ENCODE data around the gene WFDC8. TPM values are rescaled to one million over a fixed set of nuclear protein-coding genes. Genes with fewer than 3 reads are reported as not detected.
"Not testable (repeated sequence)": the region's sequence is repeated elsewhere in the genome, so short reads cannot be mapped to it uniquely, and the experiment has no call there.

The WFDC8 gene
- polyA plus RNA-seq (ENCODE audit: insufficient read length in 3 of 3): under 1 TPM in 1 of 3 donors, not detected in 2; 0.12 TPM

DNA sequence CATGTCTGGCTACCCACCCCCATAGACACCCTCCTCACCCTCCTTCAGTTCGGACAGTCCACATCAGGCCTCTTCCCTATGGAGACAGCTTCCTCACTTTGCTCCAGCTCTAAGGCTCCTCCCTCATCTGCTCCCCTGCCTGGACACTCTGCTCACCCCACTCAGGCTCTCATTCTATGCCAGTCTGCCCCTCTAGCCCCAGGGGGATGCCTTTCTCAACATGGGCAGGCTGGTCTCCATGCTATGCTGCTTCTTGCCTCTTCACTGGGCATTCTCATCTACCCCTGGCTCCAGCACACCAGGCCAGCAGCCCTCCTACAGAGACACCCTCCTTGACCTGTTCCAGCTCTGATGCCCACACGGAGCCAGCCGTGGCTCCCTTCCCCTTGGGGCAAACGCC, at the start of gene WFDC8:
Gene WFDC8, minus strand, starts transcription at position 101 of the 400 bp plus-strand sequence. Its CDS starts 37 bp downstream, at position 64.
- no peak for DNase-seq (ENCODE audit: low read depth in 3 of 3, low spot score in 2 of 3)

DNA sequence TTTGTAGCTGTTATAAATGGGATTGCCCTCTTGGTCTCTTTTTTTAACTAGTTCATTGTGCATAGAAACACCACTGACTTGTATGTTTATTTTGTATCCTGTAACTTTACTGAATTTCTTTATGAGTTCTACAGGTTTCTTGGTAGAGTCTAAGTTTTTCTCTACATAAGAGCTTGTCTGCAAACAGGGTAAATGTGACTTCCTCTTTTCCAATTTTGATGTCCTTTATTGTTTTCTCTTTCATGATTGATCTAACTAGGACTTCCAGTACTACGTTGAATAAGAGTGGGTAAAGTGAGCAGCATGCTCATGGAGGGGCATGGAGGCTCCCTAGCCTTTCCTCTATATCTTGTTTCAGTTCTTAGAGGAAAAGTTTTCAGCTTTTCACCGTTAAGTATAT, 47.5 kb upstream of the WFDC8 start:
- no peak for DNase-seq (ENCODE audit: low read depth in 3 of 3, low spot score in 2 of 3)

DNA sequence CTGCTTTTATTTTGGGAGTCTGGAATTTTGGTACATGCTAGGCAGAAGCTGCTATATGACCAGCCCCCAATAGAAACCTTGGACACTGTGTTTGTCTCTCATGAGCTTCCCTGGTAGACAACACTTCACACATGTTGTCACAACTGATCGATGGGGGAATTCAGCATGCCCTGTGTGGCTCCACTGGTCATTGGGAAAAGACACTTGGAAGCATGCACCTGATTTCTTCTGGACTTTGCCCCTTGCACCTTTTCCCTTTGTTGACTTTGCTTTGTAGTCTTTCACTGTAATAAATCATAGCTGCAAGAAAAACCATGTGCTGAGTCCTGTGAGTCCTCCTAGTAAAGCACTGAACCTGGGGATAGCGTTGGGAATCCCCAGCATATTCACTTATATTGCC, 42.5 kb upstream of the WFDC8 start:
- DNase-seq (ENCODE audit: low read depth in 3 of 3, low spot score in 2 of 3): no peak

DNA sequence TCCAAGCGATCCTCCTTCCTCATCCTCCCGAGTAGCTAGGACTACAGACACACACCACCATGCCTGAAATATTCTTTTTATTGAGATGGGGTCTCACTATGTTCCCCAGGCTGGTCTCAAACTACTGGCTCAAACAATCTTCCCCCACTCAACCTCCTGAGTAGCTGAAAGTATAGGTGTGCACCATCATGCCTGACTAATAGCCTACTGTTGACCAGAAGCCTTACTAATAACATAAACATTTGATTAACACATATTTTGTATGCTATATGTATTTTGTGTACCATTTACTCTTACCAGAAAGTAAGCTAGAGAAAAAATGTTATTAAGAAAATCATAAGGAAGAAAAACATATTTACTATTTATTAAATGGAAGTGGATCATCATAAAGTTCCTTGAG, 38.5 kb upstream of the WFDC8 start:
- no peak for DNase-seq (ENCODE audit: low read depth in 3 of 3, low spot score in 2 of 3)

DNA sequence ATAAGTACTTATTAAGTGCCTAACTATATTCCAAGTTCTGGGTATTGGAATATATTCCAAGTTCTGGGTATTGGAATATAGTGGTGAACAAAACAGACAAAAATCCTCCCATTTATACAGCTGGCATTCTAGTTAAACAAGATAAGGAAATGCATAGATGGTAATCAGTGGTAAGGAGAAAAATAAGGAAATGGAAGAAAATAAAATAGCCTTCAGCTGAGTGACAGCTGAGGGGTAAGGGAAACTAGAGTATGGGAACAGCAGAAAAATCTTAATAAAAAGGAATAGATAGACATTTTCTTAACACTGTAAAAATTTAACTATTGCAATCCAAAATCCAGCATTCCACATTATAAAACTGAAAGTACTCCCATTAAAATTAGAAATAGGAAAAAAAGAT, 33.2 kb upstream of the WFDC8 start:
- no peak for DNase-seq (ENCODE audit: low read depth in 3 of 3, low spot score in 2 of 3)

DNA sequence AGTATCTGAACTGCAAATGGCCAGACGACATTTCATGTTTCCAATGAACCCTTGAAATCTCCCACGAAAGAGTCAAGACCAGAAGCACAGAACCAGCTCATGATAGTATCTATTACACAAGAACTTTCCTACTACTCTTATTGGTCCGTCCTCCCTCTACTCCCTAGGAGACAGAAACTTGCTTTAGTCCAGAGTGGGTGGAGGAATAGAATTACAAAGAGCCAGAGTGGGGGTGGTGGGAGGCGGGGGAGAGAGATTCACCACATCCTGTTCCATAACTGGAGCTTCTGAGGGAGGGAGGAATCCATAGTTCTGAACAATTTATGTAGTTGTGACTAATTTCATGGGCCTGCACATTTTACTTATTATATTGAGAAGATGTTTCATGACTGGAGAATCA, 32.0 kb upstream of the WFDC8 start:
- no peak for DNase-seq (ENCODE audit: low read depth in 3 of 3, low spot score in 2 of 3)

DNA sequence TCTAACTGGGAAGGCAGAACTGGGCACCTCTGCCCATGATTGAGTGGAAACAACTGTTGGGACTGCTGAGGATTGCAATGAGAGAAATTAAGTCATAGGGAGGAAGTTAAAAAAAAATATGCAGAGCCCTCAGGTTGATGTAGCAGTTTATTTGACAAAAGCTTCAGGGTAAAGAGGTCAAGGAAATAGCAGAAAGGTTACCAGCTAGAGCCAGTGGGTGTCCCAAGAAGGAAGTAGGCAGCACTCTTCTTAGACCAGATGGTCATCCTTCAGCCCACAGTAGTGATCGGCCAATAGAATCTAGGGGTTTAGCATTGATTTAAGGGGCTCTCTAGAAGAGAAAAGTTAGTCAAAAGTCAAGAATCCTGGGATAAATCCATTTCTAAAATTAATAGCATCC, 28.7 kb upstream of the WFDC8 start:
- DNase-seq (ENCODE audit: low read depth in 3 of 3, low spot score in 2 of 3): no peak

DNA sequence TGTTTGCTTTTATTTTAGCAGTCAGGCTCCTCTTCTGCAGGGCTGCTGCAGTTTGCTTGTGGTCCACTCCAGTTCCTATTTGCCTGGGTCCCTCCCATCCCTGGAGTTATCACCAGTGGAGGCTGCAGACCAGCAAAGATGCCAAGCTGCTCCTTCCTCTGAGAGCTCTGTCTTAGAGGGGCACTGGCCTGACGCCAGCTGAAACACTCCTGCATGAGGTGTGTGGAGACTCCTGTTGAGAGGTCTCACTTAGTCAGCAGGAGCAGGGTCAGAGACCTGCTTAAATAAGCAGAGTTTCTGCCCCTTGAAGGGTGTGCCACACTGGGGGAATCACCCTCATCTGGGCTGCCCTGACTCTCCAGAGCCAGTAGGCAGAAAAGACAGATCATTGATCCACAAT, 16.2 kb upstream of the WFDC8 start:
- no peak for DNase-seq (ENCODE audit: low read depth in 3 of 3, low spot score in 2 of 3)

DNA sequence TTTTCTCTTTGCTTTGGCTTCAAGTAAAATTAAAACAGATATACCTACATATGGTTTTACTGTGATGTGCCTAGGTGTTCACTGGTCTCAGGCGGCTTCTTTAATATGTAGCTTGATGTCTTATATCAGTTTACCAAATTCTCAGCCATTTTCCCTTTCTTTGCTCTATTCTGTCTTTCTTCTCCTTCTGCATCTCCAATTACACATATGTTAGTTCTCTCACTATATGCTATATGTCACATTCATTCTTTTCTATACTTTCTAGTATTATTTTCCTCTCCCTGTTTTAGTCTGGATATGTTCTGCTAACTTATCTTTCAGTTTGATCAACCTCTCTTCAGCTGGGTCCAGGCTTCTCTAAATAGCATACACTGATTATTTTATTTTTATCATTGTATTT, 14.4 kb upstream of the WFDC8 start:
- DNase-seq (ENCODE audit: low read depth in 3 of 3, low spot score in 2 of 3): no peak

DNA sequence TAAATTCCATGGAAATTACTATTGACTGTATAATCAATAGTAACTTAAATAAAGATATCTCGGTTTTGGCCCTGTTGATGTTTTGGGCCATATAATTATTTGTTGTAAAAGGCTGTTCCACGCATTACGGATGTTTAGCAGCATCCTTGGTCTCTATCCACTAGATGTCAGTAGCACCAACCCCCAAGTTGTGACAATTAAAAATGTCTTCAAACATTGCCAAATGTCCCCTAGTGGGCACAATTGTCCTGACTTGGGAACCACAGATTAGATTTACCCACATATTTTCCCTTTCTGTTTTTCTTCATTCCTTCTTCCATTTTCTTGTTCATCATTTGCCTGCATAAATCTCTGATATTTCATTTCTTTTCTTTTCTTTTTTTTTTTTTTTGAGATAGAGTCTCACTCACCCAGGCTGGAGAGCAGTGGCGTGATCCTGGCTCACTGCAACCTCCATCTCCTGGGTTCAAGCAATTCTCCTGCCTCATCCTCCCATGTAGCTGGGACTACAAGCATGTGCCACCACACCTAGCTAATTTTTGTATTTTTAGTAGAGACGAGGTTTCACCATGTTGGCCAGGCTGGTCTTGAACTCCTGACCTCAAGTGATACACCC, 13.6 kb upstream of the WFDC8 start:
- no peak for DNase-seq (ENCODE audit: low read depth in 3 of 3, low spot score in 2 of 3)

DNA sequence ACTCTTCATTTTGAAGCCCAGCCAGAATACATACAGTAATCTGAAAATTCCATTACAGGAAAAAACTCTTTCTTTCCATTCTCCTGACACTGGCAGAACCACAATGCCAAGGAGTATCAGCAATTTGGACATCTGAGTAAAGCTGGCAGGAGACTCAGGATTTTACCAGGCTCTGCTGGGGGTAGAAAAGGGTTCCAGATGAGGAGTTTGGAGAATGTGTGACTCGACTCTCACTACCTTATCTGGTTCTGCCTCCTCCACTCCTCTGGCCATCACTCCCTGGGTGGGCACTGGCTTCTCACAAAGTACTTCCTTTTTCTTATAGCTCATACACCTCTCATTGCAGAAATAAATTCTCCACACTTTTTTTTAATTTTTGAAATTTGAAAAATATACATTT, 10.6 kb upstream of the WFDC8 start:
- DNase-seq (ENCODE audit: low read depth in 3 of 3, low spot score in 2 of 3): no peak

DNA sequence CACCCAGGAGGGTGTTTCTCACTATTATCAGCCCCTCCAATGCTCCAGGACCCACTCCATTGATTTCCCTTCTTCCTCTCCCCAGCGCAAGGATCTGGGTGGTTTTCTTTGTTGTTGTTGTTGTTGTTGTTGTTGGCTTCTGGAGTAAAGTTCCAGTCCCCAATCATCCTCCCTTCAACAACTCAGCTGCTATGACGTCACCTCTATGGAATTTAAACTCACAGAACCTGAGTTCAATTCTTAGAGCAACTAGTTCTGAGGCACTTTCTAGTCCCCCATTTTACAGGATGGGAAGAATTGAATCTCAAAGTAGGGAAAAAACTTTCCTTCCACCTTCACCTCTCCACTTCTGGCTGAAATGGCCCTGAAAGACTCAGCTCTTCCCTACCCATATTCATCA, 9.7 kb upstream of the WFDC8 start:
- DNase-seq (ENCODE audit: low read depth in 3 of 3, low spot score in 2 of 3): no peak

DNA sequence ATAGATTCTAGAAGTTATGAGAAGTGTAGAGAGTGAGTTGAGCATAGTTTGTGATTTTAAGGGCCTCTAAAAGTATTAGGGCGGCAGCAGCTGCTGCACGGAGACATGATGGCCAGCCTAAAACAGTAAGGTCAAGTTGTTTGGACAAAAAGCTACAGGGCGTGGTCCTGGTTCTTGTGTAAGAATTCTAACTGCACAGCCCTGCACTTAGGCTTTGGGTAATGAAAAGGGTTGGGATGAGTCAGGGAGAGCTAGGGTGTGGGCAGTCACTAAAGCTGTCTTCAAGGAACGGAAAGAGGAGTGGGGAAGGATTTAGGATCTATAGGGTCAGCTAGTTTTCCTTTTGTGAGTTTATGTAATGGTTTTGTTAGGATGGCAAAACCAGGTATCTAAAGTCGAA, 6.9 kb upstream of the WFDC8 start:
- not testable (repeated sequence) for DNase-seq (ENCODE audit: low read depth in 3 of 3, low spot score in 2 of 3)

DNA sequence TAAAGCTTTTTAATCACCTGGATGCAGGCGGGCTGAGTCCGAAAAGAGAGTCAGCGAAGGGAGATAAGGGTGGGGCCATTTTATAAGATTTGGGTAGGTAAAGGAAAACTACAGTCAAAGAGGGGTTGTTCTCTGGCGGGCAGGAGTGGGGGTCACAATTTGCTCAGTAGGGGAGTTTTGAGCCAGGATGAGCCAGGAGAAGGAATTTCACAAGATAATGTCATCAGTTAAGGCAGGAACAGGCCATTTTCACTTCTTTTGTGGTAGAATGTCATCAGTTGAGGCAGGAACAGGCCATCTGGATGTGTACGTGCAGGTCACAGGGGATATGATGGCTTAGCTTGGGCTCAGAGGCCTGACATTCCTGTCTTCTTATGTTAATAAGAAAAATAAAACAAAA, 5.2 kb upstream of the WFDC8 start:
- not testable (repeated sequence) for DNase-seq (ENCODE audit: low read depth in 3 of 3, low spot score in 2 of 3)

DNA sequence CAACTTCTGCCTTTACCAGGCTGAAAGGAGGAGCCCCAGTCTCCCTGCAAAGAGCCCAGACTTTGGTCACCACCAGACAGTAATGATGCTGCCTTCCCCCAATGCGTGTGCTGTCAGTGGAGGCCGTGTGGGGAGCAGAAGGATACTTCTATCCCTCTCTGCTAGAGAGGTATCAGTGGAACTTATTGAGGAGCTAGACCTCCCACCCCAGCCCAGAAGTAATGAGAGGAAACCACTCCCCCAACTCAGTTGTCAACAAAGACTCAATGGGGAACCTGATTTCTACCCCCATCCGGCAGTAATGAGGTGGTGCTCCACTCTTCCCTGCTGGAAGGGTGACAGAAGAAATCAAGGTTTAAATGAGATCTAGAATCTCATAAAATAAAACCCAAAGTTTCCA, 4.4 kb upstream of the WFDC8 start:
- DNase-seq (ENCODE audit: low read depth in 3 of 3, low spot score in 2 of 3): no peak

DNA sequence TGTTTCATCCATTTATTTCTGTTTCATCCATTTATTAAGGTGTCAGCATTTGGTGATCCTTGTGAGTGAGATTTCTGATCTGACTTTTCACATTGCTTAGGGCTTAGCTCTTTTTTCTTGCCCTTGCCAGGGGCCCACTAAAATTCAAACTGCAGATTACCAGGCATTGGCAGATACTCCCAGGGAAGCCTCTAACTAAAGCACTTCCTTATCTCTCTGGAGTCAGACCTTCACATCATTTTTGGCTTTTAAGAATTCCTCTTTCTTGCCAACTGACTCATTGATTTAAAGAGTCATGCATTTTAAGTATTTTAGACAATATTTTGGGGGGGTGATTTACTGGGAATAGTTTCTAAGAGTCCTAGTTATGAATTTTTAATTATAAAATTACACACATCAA, 2.6 kb upstream of the WFDC8 start:
- no peak for DNase-seq (ENCODE audit: low read depth in 3 of 3, low spot score in 2 of 3)

DNA sequence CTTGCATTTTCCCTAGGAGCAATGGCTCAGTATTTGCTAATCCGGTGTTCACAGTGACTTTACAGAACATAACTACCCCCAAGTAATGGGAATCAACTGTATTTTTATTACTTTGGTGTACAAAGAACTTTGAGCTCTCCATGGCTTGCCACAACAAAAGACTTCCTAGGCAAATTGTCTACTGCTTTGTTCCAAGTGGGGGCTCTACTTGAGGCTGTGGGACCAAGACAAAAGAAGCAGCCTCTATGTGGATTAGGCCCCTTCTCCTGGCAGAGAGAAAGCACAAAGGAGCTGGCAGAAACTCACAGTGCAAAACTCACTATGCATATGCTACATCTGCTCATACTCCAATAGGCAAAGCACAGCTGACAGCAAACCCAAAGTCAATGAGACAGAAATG, 853 bp downstream of the WFDC8 start:
- no peak for DNase-seq (ENCODE audit: low read depth in 3 of 3, low spot score in 2 of 3)

DNA sequence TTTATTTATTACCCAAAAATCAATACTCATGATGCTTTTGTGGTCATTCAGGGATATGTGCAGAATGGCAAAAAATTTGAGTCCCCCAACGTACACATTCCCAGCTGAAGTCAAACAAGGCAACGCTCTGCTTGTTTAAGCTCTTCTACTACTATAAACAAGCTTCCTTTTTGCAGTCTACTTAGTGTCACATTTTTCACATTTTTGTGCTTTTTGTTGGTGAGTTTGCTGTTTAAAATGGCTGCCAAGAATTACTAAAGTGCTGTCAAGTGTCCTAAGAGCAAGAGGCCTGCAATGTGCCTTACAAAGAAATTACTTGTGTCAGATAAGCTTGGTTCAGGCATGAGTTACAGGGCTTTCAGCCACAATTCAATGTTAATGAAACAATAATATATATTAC, 2.1 kb downstream of the WFDC8 start:
- DNase-seq (ENCODE audit: low read depth in 3 of 3, low spot score in 2 of 3): peak in 1 of 3 donors; percentile 10

DNA sequence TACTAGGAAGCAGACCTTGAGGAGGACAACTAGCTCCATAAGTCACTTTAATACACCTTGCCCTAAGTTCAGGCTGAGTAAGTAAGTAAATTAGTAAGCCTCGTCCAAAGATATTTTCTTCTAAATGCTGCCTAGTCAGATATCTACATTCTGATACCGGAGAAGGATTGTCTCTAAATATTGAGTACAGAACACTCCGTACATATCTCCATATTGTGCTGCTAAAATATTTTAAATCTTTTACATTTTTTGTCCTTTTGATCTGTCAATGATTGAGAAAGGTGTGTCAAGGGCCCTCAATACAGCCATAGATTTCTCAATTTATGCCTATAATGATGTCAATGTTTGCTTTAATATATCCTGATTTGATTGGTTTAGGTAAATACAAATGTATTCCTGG, 3.2 kb downstream of the WFDC8 start:
- no peak for DNase-seq (ENCODE audit: low read depth in 3 of 3, low spot score in 2 of 3)

DNA sequence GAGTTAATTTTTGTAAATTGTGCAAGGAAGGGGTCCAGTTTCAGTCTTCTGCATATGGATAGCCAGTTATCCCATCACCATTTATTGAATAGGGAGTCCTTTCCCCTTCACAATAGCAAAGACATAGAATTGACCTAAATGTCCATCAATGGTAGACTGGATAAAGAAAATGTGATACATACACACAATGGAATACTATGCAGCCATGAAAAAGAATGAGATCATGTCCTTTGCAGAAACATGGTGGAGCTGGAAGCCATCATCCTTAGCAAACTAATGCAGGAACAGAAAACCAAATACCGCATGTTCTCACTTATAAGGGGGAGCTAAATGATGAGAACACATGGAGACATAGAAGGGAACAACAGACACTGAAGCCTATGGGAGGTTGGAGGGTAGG, 9.4 kb downstream of the WFDC8 start:
- DNase-seq (ENCODE audit: low read depth in 3 of 3, low spot score in 2 of 3): not testable (repeated sequence)

DNA sequence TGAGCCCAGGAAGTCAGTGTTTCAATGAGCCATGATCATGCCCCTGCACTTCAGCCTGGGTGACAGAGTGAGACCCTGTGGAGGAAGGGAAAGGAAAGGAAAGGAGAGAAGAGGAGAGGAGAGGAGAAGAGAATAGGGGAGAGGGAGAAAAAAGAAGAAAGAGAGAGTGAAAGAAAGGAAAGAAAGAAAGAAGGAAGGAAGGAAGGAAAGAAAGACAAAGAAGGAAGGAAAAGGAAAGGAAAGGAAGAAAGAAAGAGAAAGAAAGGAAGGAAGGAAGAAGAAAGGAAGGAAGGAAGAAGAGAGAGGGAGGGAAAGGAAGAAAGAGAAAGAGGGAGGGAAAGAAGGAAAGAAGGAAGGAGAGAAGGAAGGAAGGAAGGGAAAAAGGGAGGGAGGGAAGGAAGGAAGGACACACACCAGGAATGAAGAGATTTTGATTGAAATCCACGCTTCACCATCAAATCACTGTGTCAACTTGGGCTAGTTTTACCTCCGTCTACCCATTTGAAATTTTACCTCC, 14.3 kb downstream of the WFDC8 start:
- DNase-seq (ENCODE audit: low read depth in 3 of 3, low spot score in 2 of 3): no peak

DNA sequence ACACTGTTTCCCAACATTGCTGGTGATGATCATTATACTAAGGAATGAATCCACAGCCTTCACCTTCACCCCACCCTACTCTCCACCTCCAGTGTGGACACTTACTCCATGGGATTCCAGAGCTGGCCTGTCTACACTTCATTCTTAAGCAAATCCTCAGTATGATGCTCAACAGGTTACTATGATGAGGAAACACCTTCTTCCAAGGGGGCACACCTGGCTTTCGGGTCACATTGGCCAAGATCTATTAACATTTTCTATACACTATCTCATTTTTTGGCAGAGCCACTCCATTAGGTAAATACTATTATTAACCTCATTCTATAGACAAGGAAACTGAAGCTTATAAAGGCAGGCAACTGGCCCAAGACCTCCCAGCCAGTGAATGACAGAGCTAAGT, 23.9 kb downstream of the WFDC8 start:
- no peak for DNase-seq (ENCODE audit: low read depth in 3 of 3, low spot score in 2 of 3)

DNA sequence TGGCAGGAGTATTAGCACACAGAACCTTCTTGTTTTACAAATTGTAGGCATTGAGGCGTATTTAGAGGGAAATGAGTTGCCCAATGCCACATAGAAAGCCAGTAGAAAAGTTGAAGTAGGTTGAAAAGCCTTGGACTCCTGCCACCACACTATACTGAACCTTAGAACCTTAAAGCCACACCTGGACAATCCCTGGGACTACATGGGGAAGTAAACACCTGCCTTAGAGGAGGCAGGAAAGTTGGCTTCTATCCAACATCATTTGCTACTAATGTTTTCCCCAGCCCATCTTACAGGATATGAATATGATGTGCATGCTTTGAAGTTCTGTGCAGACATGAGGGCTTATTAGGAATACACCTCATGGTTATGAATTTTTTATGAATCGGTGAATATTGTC, 26.6 kb downstream of the WFDC8 start:
- no peak for DNase-seq (ENCODE audit: low read depth in 3 of 3, low spot score in 2 of 3)
